HL-60/S4 treated with retinoic acid at 250 ng/mL for 4 days and 3 days (cell line): Measurements from ENCODE around the gene MMRN1.
"Not testable (repeated sequence)": the region's sequence is repeated elsewhere in the genome, so short reads cannot be mapped to it uniquely, and the experiment has no call there.

Experiments
- in situ Hi-C: fragments of 300-500 bp; cut with MboI; formaldehyde crosslinking; loops from 2 replicates; pipeline ENCODE4 v1.7.0; 2022; ENCODE audit warnings: low sequenced_read_pairs

Gene MMRN1

GRCh38 chr4:89894649-89895550 lies at the start of gene MMRN1:
MMRN1 (plus strand) TSS chr4:89894854; CDS start chr4:89894972, 118 bp downstream.
- in situ Hi-C loops, result no loop called here

GRCh38 chr4:89847571-89848325 lies 46.9 kb upstream of the MMRN1 start:
- in situ Hi-C loops, result no loop called here

GRCh38 chr4:89855236-89855635 lies 39.4 kb upstream of the MMRN1 start:
- in situ Hi-C loops, result no loop called here

GRCh38 chr4:89860971-89861370 lies 33.7 kb upstream of the MMRN1 start:
- in situ Hi-C loops, result no loop called here

- in situ Hi-C loops, result no loop called here
Measured at GRCh38 chr4:89863533-89863932, 31.1 kb upstream of the MMRN1 start.

- in situ Hi-C loops, result no loop called here
Measured at GRCh38 chr4:89868276-89868675, 26.4 kb upstream of the MMRN1 start.

GRCh38 chr4:89868999-89869589 lies 25.6 kb upstream of the MMRN1 start:
- in situ Hi-C loops, result no loop called here

- in situ Hi-C loops, result no loop called here
Measured at GRCh38 chr4:89871211-89871610, 23.4 kb upstream of the MMRN1 start.

GRCh38 chr4:89876548-89876947 lies 18.1 kb upstream of the MMRN1 start:
- in situ Hi-C loops, result no loop called here

GRCh38 chr4:89878611-89879010 lies 16.0 kb upstream of the MMRN1 start:
- in situ Hi-C loops, result no loop called here

GRCh38 chr4:89879215-89879614 lies 15.4 kb upstream of the MMRN1 start:
- in situ Hi-C loops, result no loop called here

- in situ Hi-C loops, result no loop called here
Measured at GRCh38 chr4:89889289-89889688, 5.4 kb upstream of the MMRN1 start.

GRCh38 chr4:89897867-89898266 lies 3.2 kb downstream of the MMRN1 start:
- in situ Hi-C loops, result no loop called here

GRCh38 chr4:89898304-89898716 lies 3.7 kb downstream of the MMRN1 start:
- in situ Hi-C loops, result no loop called here

GRCh38 chr4:89899152-89899551 lies 4.5 kb downstream of the MMRN1 start:
- in situ Hi-C loops, result no loop called here

- in situ Hi-C loops, result no loop called here
Measured at GRCh38 chr4:89899854-89900253, 5.2 kb downstream of the MMRN1 start.

- in situ Hi-C loops, result not testable (repeated sequence)
Measured at GRCh38 chr4:89901808-89902431, 7.3 kb downstream of the MMRN1 start.

GRCh38 chr4:89904524-89904923 lies 9.9 kb downstream of the MMRN1 start:
- in situ Hi-C loops, result no loop called here

GRCh38 chr4:89906316-89906715 lies 11.7 kb downstream of the MMRN1 start:
- in situ Hi-C loops, result no loop called here

- in situ Hi-C loops, result no loop called here
Measured at GRCh38 chr4:89906777-89907521, 12.3 kb downstream of the MMRN1 start.
